Thyroid gland (tissue), 4 donors: ENCODE results near the gene NFYB. TPM values are rescaled to one million over a fixed set of nuclear protein-coding genes. Genes with fewer than 3 reads are reported as not detected.

Experiments used
- DNase-seq, 2 donors: peaks; one replicate each; pipeline ENCODE4 v3.0.0-alpha.2; 2019
- H3K27ac ChIP-seq, 3 donors: fragments of 200-600 bp; sonication (generic); 1 replicate in 2 of 3; 2 replicates in 1 of 3; pipeline ENCODE4 v1.5.1; 2016 to 2019; ENCODE audit warnings: mild to moderate bottlenecking in 1 of 3, moderate library complexity in 1 of 3
- H3K27me3 ChIP-seq: fragments of 200-600 bp; sonication (generic); one replicate; pipeline ENCODE4 v1.5.1; 2019
- H3K36me3 ChIP-seq, 2 donors: fragments of 200-600 bp; sonication (generic); one replicate each; pipeline ENCODE4 v1.5.1; 2016 to 2019
- H3K4me1 ChIP-seq, 2 donors: fragments of 200-600 bp; sonication (generic); one replicate each; pipeline ENCODE4 v1.5.1; 2017 to 2019
- H3K4me3 ChIP-seq, 3 donors: fragments of 200-600 bp; sonication (generic); replicated peaks in 1 of 3; 1 replicate in 2 of 3; 2 replicates in 1 of 3; pipeline ENCODE4 v1.5.1; 2016; ENCODE audit warnings: mild to moderate bottlenecking in 1 of 3
- H3K9me3 ChIP-seq: fragments of 200-600 bp; sonication (generic); one replicate; pipeline ENCODE4 v1.5.1; 2017
- CTCF ChIP-seq, 6 experiments: fragments of 200-600 bp in 3 of 6; fragments of 450-650 bp in 3 of 6; sonication (generic) in 3 of 6; IDR thresholded peaks; one replicate each; pipeline ENCODE4 v1.5.1; 2016 to 2019; ENCODE audit warnings: antibody characterized with exemption in 6 of 6, mild to moderate bottlenecking in 2 of 6, inconsistent platforms in 1 of 6, moderate library complexity in 1 of 6
- POLR2A ChIP-seq, 2 donors: fragments of 450-650 bp; IDR thresholded peaks; one replicate each; pipeline ENCODE4 v1.6.1; 2017; ENCODE audit warnings: antibody characterized with exemption in 2 of 2, mild to moderate bottlenecking in 2 of 2, moderate library complexity in 1 of 2
- WGBS, 2 donors: methylation state at CpG; one replicate each; pipeline ENCODE4 v1.1.5; 2017; 5-methylcytosine and 5-hydroxymethylcytosine counted together
- intact Hi-C: fragments of 100-400 bp; cut with DNase I; formaldehyde crosslinking; loops from one replicate; pipeline ENCODE4 v1.15.1; 2023
- total RNA-seq, 4 donors: library from RNA; depleted of rRNA; stranded (reverse); fragments of >200 nt; gene quantifications; one replicate each; pipeline ENCODE4 v1.2.3, GENCODE V29; 2016

The NFYB gene
- total RNA-seq, 4 donors from 2014 or later = 24.7 to 53.1 (median 37.1) TPM

GRCh38 chr12:104182144-104182543, 44.1 kb upstream of the NFYB start:
- Histone ChIP-seq H3K36me3 (no peaks in the 10 kb centered on the region), H3K4me1 (peaks cover 0 to 12% of the 10 kb centered on the region in 2 donors), H3K4me3 (no peak overlapping the region), H3K9me3 (no peaks in the 10 kb centered on the region), H3K27me3 (no peaks in the 10 kb centered on the region), H3K27ac (peak overlapping the region in 1 of 3 donors; percentile 20)
- intact Hi-C loops = no loop called here
- 28 to 39% methylated on average over 4 of the region's 4 CpGs for WGBS, 2 donors
- TF ChIP-seq POLR2A (IDR thresholded peaks at IDR 0.05) (no peak), CTCF (IDR thresholded peaks at IDR 0.05) (no peak)
- DNase-seq = peak; percentile 36 to 41

DNA sequence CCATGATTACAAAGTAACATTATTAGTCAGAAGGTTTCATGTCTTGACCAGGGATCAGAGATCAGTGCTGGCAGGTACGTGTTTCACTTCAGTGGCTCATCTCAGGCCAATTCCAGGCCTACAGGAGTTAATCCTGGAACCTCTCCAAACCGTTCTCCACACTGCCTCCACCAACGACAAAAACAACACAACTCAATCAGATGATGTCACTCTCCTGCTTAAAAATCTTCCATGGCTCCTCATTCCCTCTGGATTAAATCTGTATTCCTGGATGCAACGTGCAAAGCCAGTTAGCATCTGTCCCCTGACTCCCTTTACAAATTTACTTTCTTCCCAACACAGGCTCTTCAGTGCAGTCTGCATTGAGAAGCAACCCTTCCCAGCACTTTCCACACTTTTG, 43.3 kb upstream of the NFYB start:
- intact Hi-C loops = no loop called here
- peak; percentile 12 to 13 for DNase-seq
- peaks cover 0 to 12% of the 10 kb centered on the region in 2 donors for H3K4me1 ChIP-seq
- TF ChIP-seq POLR2A (IDR thresholded peaks at IDR 0.05) = no peak
- TF ChIP-seq CTCF (IDR thresholded peaks at IDR 0.05) = no peak
- H3K36me3 ChIP-seq = no peaks in the 10 kb centered on the region
- peak overlapping the region in 1 of 3 donors; percentile 20 for H3K27ac ChIP-seq
- WGBS, 2 donors = 15 to 19% methylated on average over 4 of the region's 4 CpGs
- H3K9me3 ChIP-seq = no peaks in the 10 kb centered on the region
- no peaks in the 10 kb centered on the region for H3K27me3 ChIP-seq
- H3K4me3 ChIP-seq = no peak overlapping the region

- DNase-seq = no peak
- WGBS, 2 donors = 82% methylated on average over 5 of the region's 5 CpGs
- H3K27me3 ChIP-seq = no peaks in the 10 kb centered on the region
- TF ChIP-seq POLR2A (IDR thresholded peaks at IDR 0.05) (no peak), CTCF (IDR thresholded peaks at IDR 0.05) (no peak)
- no peak overlapping the region for H3K27ac ChIP-seq
- H3K4me1 ChIP-seq = peaks cover 0 to 12% of the 10 kb centered on the region in 2 donors
- no peaks in the 10 kb centered on the region for H3K9me3 ChIP-seq
- intact Hi-C loops = no loop called here
- H3K4me3 ChIP-seq = no peak overlapping the region
- no peaks in the 10 kb centered on the region for H3K36me3 ChIP-seq
Measured at GRCh38 chr12:104180374-104180773, 42.4 kb upstream of the NFYB start.

GRCh38 chr12:104177663-104178501, 39.9 kb upstream of the NFYB start:
- peaks cover 0 to 12% of the 10 kb centered on the region in 2 donors for H3K4me1 ChIP-seq
- intact Hi-C loops = no loop called here
- no peaks in the 10 kb centered on the region for H3K36me3 ChIP-seq
- H3K9me3 ChIP-seq = no peaks in the 10 kb centered on the region
- no peak overlapping the region for H3K4me3 ChIP-seq
- no peak for TF ChIP-seq CTCF (IDR thresholded peaks at IDR 0.05)
- TF ChIP-seq POLR2A (IDR thresholded peaks at IDR 0.05) = no peak
- DNase-seq = peak; percentile 20 to 32
- no peaks in the 10 kb centered on the region for H3K27me3 ChIP-seq
- peak overlapping the region; percentile 23 to 35 (median 29) for H3K27ac ChIP-seq
- WGBS, 2 donors = 46 to 54% methylated on average over 7 of the region's 8 CpGs

- intact Hi-C loops = no loop called here
- WGBS, 2 donors = 60 to 63% methylated on average over 2 of the region's 2 CpGs
- H3K27me3 ChIP-seq = no peaks in the 10 kb centered on the region
- H3K4me1 ChIP-seq = peaks cover 0 to 12% of the 10 kb centered on the region in 2 donors
- no peak overlapping the region for H3K27ac ChIP-seq
- DNase-seq = no peak
- no peaks in the 10 kb centered on the region for H3K9me3 ChIP-seq
- H3K36me3 ChIP-seq = no peaks in the 10 kb centered on the region
- H3K4me3 ChIP-seq = no peak overlapping the region
- no peak for TF ChIP-seq CTCF (IDR thresholded peaks at IDR 0.05)
- TF ChIP-seq POLR2A (IDR thresholded peaks at IDR 0.05) = no peak
Measured at GRCh38 chr12:104177336-104177662, 39.3 kb upstream of the NFYB start.
